ENCODE results near the gene TMED9.
A peak's percentile ranks its signal among the peaks of the same experiment; 100 is the strongest.

Gene TMED9

GRCh38 chr5:177590406-177590805 lies 1.6 kb upstream of the TMED9 start:
- H3K27me3 ChIP-seq = peaks cover 0 to 42% of the 10 kb centered on the region in 2 donors
- peaks cover 0 to 18% (median 16%) of the 10 kb centered on the region in 4 donors for H3K4me1 ChIP-seq
- no peak for DNase-seq
- intact Hi-C loops (cut with DNase I; ENCODE audit: low total_unique reads) = loop anchor here (10.0 kb wide), 1 partner anchor 564 kb away; the partner anchor contains the start of gene NHP2
- peaks cover 18 to 21% (median 19%) of the 10 kb centered on the region in 3 donors for H3K36me3 ChIP-seq
- TF ChIP-seq, protein P1, sequence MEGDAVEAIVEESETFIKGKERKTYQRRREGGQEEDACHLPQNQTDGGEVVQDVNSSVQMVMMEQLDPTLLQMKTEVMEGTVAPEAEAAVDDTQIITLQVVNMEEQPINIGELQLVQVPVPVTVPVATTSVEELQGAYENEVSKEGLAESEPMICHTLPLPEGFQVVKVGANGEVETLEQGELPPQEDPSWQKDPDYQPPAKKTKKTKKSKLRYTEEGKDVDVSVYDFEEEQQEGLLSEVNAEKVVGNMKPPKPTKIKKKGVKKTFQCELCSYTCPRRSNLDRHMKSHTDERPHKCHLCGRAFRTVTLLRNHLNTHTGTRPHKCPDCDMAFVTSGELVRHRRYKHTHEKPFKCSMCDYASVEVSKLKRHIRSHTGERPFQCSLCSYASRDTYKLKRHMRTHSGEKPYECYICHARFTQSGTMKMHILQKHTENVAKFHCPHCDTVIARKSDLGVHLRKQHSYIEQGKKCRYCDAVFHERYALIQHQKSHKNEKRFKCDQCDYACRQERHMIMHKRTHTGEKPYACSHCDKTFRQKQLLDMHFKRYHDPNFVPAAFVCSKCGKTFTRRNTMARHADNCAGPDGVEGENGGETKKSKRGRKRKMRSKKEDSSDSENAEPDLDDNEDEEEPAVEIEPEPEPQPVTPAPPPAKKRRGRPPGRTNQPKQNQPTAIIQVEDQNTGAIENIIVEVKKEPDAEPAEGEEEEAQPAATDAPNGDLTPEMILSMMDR (IDR thresholded peaks at IDR 0.05) = no peak
- H3K9me3 ChIP-seq = no peaks in the 10 kb centered on the region
- H3K4me3 ChIP-seq = no peak overlapping the region
- no peak overlapping the region for H3K27ac ChIP-seq

GRCh38 chr5:177591690-177592009 lies 353 bp upstream of the TMED9 start:
- no peak for DNase-seq
- TF ChIP-seq, protein P1 (IDR thresholded peaks at IDR 0.05) = no peak
- intact Hi-C loops (cut with DNase I; ENCODE audit: low total_unique reads) = loop anchor here (10.0 kb wide), 1 partner anchor 563 kb away; the partner anchor contains the start of gene NHP2
- Histone ChIP-seq H3K27ac (peak overlapping the region; percentile 81 to 84), H3K4me1 (peaks cover 0 to 18% (median 16%) of the 10 kb centered on the region in 4 donors), H3K27me3 (peaks cover 0 to 32% of the 10 kb centered on the region in 2 donors), H3K36me3 (peaks cover 30 to 34% (median 32%) of the 10 kb centered on the region in 3 donors), H3K4me3 (peak overlapping the region; percentile 91 to 99), H3K9me3 (no peaks in the 10 kb centered on the region)

DNA sequence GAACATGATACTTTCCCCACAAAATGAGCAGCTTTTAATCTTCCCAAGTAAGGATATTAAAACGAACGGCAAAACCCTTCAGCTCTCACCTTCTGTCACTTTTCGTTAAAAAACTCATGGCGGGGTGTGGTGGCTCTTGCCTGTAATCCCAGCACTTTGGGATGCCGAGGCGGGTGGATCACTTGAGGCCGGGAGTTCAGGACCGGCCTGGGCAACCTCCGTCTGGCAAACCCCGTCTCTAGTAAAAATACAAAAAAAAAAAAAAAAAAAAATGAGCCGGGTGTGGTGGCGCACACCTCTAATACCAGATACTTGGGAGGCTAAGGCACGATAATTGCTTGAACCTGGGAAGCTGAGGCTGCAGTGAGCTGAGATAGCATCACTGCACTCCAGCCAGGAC lies 902 bp downstream of the TMED9 start:
- peaks cover 30 to 37% (median 33%) of the 10 kb centered on the region in 3 donors for H3K36me3 ChIP-seq
- intact Hi-C loops (cut with DNase I; ENCODE audit: low total_unique reads) = loop anchor here (10.0 kb wide), 1 partner anchor 562 kb away; the partner anchor contains the start of gene NHP2
- DNase-seq = peak in 1 of 2 donors; percentile 13
- H3K27ac ChIP-seq = peak overlapping the region; percentile 81 to 84
- H3K27me3 ChIP-seq = peaks cover 0 to 23% of the 10 kb centered on the region in 2 donors
- H3K4me1 ChIP-seq = peaks cover 0 to 18% (median 16%) of the 10 kb centered on the region in 4 donors
- TF ChIP-seq, protein P1 (IDR thresholded peaks at IDR 0.05) = no peak
- H3K9me3 ChIP-seq = no peaks in the 10 kb centered on the region
- peak overlapping the region; percentile 91 to 99 for H3K4me3 ChIP-seq

DNA sequence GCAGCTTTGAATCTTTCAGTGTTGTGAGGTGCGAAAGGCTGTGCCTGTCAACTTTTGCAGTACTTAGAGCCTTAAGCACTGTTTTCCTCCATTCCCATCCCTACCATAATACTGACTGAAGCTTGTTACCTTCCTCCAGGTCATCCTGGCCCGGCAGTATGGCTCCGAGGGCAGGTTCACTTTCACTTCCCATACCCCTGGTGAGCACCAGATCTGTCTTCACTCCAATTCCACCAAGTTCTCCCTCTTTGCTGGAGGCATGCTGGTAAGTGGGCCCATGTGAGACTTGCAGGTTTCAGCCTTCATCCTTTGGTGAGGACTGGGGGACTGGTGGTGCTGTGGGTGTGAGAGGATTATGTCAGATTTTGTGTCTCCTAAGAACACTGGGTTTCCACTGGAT lies 1.5 kb downstream of the TMED9 start:
- peak in 1 of 2 donors; percentile 42 for DNase-seq

DNA sequence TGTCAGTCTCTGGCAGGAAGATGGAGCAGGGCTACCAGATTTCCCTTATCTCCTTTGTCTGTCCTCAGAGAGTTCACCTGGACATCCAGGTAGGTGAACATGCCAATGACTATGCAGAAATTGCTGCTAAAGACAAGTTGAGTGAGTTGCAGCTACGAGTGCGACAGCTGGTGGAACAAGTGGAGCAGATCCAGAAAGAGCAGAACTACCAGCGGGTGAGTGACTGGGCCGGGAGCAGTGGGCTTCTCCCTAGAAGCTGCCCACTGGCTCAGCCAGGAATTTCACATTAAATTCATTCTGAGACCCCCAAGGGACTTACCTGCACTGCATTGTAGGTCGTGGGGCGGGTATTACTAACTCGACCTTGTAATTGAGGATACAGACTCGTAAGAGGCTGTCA lies 2.1 kb downstream of the TMED9 start:
- Histone ChIP-seq H3K4me3 (no peak overlapping the region), H3K9me3 (no peaks in the 10 kb centered on the region), H3K4me1 (peaks cover 0 to 23% (median 19%) of the 10 kb centered on the region in 4 donors), H3K36me3 (peaks cover 30 to 37% (median 33%) of the 10 kb centered on the region in 3 donors), H3K27ac (no peak overlapping the region), H3K27me3 (peaks cover 0 to 14% of the 10 kb centered on the region in 2 donors)
- TF ChIP-seq, protein P1 (IDR thresholded peaks at IDR 0.05) = no peak
- DNase-seq = peak in 1 of 2 donors; percentile 12
- intact Hi-C loops (cut with DNase I; ENCODE audit: low total_unique reads) = loop anchor here (10.0 kb wide), 1 partner anchor 561 kb away; the partner anchor contains the start of gene NHP2

More for the DNA sequence above, 1.5 kb downstream of the TMED9 start:
- H3K9me3 ChIP-seq = no peaks in the 10 kb centered on the region
- intact Hi-C loops (cut with DNase I; ENCODE audit: low total_unique reads) = loop anchor here (10.0 kb wide), 1 partner anchor 561 kb away; the partner anchor contains the start of gene NHP2
- TF ChIP-seq, protein P1 (IDR thresholded peaks at IDR 0.05) = no peak
- peaks cover 0 to 18% (median 16%) of the 10 kb centered on the region in 4 donors for H3K4me1 ChIP-seq
- no peak overlapping the region for H3K27ac ChIP-seq
- peak overlapping the region in 1 of 2 donors; percentile 99 for H3K4me3 ChIP-seq
- H3K36me3 ChIP-seq = peaks cover 30 to 37% (median 33%) of the 10 kb centered on the region in 3 donors
- H3K27me3 ChIP-seq = peaks cover 0 to 20% of the 10 kb centered on the region in 2 donors

All from tibial artery (tissue), 4 donors.